Esophagus muscularis mucosa (tissue), 4 donors: ENCODE results near the gene UBTF. TPM values are rescaled to one million over a fixed set of nuclear protein-coding genes. Genes with fewer than 3 reads are reported as not detected.

Experiments used
- DNase-seq: peaks from one replicate; pipeline ENCODE4 v3.0.0-alpha.2; 2017; ENCODE audit errors: extremely low spot score
- H3K27ac ChIP-seq, 4 donors: fragments of 200-600 bp; sonication (generic); replicated peaks in 1 of 4; 1 replicate in 3 of 4; 2 replicates in 1 of 4; pipeline ENCODE4 v1.5.1; 2016 to 2019; ENCODE audit warnings: mild to moderate bottlenecking in 1 of 4
- H3K27me3 ChIP-seq, 4 donors: fragments of 200-600 bp; sonication (generic); one replicate each; pipeline versions ENCODE4 v1.5.1 to v1.6.0; 2016 to 2019
- H3K36me3 ChIP-seq, 4 donors: fragments of 200-600 bp; sonication (generic); one replicate each; pipeline ENCODE4 v1.5.1; 2016 to 2019
- H3K4me1 ChIP-seq, 4 donors: fragments of 200-600 bp; sonication (generic); one replicate each; pipeline ENCODE4 v1.5.1; 2016 to 2019
- H3K4me3 ChIP-seq, 4 donors: fragments of 200-600 bp; sonication (generic); 1 replicate in 2 of 4; 2 replicates in 2 of 4; pipeline ENCODE4 v1.5.1; 2016 to 2019; ENCODE audit warnings: mild to moderate bottlenecking in 4 of 4, moderate library complexity in 1 of 4
- H3K9me3 ChIP-seq, 4 donors: fragments of 200-600 bp; sonication (generic); 1 replicate in 3 of 4; 2 replicates in 1 of 4; pipeline ENCODE4 v1.5.1; 2016 to 2019
- EP300 ChIP-seq: sonication (generic); formaldehyde crosslinking; IDR thresholded peaks from one replicate; pipeline ENCODE4 v1.6.1; 2017; ENCODE audit warnings: antibody characterized with exemption
- POLR2A ChIP-seq: fragments of 450-650 bp; IDR thresholded peaks from one replicate; pipeline ENCODE4 v1.6.1; 2017; ENCODE audit warnings: antibody characterized with exemption, moderate library complexity, mild to moderate bottlenecking, low read depth
- POLR2AphosphoS5 ChIP-seq, 2 donors: sonication (generic); formaldehyde crosslinking; IDR thresholded peaks; one replicate each; pipeline ENCODE4 v1.6.1; 2017; ENCODE audit warnings: antibody characterized with exemption in 2 of 2
- WGBS: methylation state at CpG from one replicate; pipeline ENCODE4 v1.1.5; 2018; 5-methylcytosine and 5-hydroxymethylcytosine counted together
- intact Hi-C: fragments of 100-400 bp; cut with DNase I; formaldehyde crosslinking; loops from one replicate; pipeline ENCODE4 v1.15.1; 2023
- total RNA-seq, 4 donors: library from RNA; depleted of rRNA; stranded (reverse); fragments of >200 nt; gene quantifications; one replicate each; pipeline versions ENCODE4 v1.1.0 to v1.2.1, GENCODE V29; 2016
- TF ChIP-seq, protein P1 (sequence below), 3 experiments: fragments of 200-600 bp in 2 of 3; fragments of 450-650 bp in 1 of 3; sonication (generic) in 2 of 3; IDR thresholded peaks; one replicate each; pipeline ENCODE4 v1.5.1; 2017 to 2019; ENCODE audit warnings: antibody characterized with exemption in 3 of 3, mild to moderate bottlenecking in 2 of 3, moderate library complexity in 1 of 3

Gene UBTF
- total RNA-seq, 4 donors from 2014 or later: 48.7 to 78.8 (median 66.1) TPM

DNA sequence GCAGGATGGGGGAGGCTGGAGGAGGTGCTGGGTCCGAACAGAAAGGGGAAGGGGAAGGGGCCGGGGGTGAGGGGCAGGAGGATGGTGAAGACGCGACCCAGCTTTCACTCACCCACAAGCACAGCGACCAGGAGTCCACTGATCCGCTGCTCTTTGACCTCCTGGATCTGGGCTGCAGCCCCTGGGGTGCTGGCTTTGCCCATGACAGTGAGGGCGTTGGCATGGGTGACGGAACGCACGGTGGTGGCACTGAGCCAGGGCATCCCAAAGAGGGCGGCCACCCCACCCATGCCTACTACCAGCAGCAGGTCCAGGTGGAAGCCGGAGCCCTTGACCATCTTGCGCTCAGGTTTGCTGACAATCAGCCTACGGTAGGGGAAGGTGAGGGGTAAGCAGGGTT, 33.5 kb upstream of the UBTF start:
- Histone ChIP-seq H3K36me3 (no peaks in the 10 kb centered on the region), H3K27ac (no peak overlapping the region), H3K27me3 (peaks cover 0 to 12% (median 0%) of the 10 kb centered on the region in 4 donors), H3K4me3 (no peak overlapping the region), H3K4me1 (peaks cover 2% of the 10 kb centered on the region in 4 donors), H3K9me3 (no peaks in the 10 kb centered on the region)
- intact Hi-C loops: no loop called here
- TF ChIP-seq, protein P1, sequence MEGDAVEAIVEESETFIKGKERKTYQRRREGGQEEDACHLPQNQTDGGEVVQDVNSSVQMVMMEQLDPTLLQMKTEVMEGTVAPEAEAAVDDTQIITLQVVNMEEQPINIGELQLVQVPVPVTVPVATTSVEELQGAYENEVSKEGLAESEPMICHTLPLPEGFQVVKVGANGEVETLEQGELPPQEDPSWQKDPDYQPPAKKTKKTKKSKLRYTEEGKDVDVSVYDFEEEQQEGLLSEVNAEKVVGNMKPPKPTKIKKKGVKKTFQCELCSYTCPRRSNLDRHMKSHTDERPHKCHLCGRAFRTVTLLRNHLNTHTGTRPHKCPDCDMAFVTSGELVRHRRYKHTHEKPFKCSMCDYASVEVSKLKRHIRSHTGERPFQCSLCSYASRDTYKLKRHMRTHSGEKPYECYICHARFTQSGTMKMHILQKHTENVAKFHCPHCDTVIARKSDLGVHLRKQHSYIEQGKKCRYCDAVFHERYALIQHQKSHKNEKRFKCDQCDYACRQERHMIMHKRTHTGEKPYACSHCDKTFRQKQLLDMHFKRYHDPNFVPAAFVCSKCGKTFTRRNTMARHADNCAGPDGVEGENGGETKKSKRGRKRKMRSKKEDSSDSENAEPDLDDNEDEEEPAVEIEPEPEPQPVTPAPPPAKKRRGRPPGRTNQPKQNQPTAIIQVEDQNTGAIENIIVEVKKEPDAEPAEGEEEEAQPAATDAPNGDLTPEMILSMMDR (IDR thresholded peaks at IDR 0.05): no peak
- 78% methylated on average over 14 of the region's 14 CpGs for WGBS
- DNase-seq: no peak

DNA sequence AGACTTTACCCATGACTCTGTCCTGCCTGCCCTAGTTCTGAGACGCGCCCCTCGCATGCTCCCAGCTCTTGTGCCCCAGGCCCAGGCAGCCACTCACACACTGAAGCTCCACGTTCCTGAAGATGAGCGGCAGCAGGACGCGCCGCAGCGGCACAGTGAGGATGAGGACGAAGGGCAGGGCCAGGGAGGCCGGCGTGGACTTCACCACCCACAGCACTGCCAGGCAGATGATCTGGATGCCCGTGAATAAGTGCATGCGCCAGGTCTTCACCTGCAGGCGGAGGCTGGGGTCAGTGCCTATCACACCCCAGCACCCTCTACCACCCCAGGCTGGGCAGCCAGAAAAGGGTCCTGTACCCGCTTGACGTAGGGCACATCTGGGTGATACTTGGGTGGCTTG, 31.6 kb upstream of the UBTF start:
- intact Hi-C loops: no loop called here
- WGBS: 92% methylated on average over 2 of the region's 17 CpGs
- no peaks in the 10 kb centered on the region for H3K9me3 ChIP-seq
- H3K27me3 ChIP-seq: peaks cover 0 to 12% (median 0%) of the 10 kb centered on the region in 4 donors
- no peak for TF ChIP-seq POLR2AphosphoS5 (IDR thresholded peaks at IDR 0.05)
- TF ChIP-seq POLR2A: no peak
- no peak for TF ChIP-seq EP300
- TF ChIP-seq, protein P1 (IDR thresholded peaks at IDR 0.05): no peak
- H3K4me1 ChIP-seq: peaks cover 17 to 22% (median 19%) of the 10 kb centered on the region in 4 donors
- H3K36me3 ChIP-seq: no peaks in the 10 kb centered on the region
- H3K4me3 ChIP-seq: no peak overlapping the region
- DNase-seq: no peak
- H3K27ac ChIP-seq: no peak overlapping the region

DNA sequence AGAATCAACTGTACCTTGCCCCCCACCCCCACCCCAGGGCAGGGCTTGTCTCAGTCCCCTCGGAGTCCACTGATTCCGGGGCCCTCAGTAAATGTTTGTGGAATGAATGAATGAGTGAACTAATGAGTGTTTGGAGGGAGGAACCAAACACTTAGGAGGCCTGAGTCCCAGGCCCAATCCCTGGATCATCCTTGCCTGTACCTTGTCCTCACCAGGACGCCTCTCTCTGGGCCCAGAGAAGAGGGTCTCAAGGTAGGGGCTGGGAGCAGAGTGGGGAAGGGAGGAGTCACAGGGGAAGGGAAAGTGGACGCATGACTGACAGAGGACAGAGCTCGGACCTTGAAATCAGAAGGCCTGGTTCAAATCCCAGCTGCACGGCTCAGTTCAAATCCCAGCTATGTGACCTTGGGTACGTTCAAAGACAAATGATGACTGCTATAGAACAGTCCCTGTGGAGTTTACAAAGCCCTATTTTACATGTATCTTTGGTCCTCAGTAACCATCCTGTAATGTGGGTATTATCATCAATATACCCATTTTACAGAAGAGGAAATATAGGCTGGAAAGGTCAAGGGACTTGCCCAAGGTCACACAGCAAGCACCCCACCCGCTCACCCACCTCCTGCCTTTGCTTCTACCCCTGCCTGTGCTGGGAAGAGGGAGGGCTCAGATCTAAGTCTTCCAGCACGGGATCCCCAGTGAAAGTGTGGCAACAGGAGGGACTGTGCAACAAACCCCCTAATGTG, 30.2 kb upstream of the UBTF start:
- Histone ChIP-seq H3K27me3 (peaks cover 0 to 2% (median 0%) of the 10 kb centered on the region in 4 donors), H3K36me3 (no peaks in the 10 kb centered on the region), H3K27ac (no peak overlapping the region), H3K9me3 (no peaks in the 10 kb centered on the region), H3K4me1 (peaks cover 17 to 24% (median 22%) of the 10 kb centered on the region in 4 donors), H3K4me3 (no peak overlapping the region)
- TF ChIP-seq POLR2A: no peak
- TF ChIP-seq EP300: no peak
- TF ChIP-seq POLR2AphosphoS5 (IDR thresholded peaks at IDR 0.05): no peak
- TF ChIP-seq, protein P1 (IDR thresholded peaks at IDR 0.05): no peak
- intact Hi-C loops: no loop called here
- WGBS: 86% methylated on average over 9 of the region's 9 CpGs
- no peak for DNase-seq

DNA sequence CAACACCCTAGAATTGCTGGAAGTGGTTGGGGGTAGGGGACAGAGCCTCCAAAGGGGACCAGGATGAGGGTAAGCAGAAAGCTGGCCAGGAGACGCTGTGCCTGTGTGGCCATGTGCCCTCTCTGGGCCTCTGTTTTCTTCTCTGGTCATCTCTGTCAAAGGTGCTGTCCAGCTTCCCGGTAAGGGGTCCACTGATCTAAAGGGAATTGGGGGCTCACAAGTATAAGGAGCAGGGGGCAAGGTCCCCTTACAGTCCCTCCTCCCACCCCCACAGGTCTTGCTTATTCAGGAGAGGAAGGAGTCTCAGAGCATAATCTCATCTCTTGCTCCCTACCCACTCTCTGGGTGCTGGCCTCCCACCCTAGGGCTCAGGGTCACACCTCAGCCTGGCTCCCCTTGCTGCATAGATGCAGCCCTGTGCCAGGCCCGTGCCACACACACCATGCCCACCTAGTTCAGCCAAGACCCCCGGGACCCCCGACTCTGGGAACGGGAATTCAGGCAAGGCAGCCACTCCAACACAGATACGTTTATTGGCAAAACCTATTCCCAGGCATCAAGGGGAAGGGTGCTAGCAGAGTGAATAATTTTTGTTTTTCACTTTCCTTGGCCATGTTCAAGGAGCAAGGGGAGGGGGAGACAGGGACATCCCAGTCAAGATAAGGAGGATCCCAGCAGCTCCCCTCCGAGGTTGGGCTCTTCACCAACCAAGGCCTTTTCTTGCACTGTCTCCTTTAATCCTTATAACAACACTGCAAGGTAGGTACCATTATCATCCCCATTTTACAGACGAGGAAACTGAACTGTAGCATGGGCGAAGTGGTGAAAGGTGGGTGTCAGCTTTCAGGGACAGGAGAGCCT, 28.6 kb upstream of the UBTF start:
- intact Hi-C loops: no loop called here

More for the DNA sequence above, 28.6 kb upstream of the UBTF start:
- peaks cover 17 to 24% (median 22%) of the 10 kb centered on the region in 4 donors for H3K4me1 ChIP-seq
- TF ChIP-seq POLR2A: no peak
- TF ChIP-seq, protein P1 (IDR thresholded peaks at IDR 0.05): no peak
- no peak for TF ChIP-seq POLR2AphosphoS5 (IDR thresholded peaks at IDR 0.05)
- no peak for TF ChIP-seq EP300
- no peaks in the 10 kb centered on the region for H3K9me3 ChIP-seq
- WGBS: 83% methylated on average over 9 of the region's 10 CpGs
- H3K4me3 ChIP-seq: no peak overlapping the region
- no peak for DNase-seq
- no peaks in the 10 kb centered on the region for H3K36me3 ChIP-seq
- H3K27ac ChIP-seq: no peak overlapping the region
- H3K27me3 ChIP-seq: no peaks in the 10 kb centered on the region
